GM12892 (cell line): ENCODE data around the gene CDKN2A.

ENCODE experiments used
- POLR2AphosphoS5 ChIP-seq: IDR thresholded peaks from 2 replicates; pipeline ENCODE4 v1.6.1; 2011; ENCODE audit warnings: low read depth, low read length, control low read depth
- TAF1 ChIP-seq: IDR thresholded peaks from 2 replicates; pipeline ENCODE4 v1.6.1; 2011; ENCODE audit warnings: low read depth, mild to moderate bottlenecking, control low read depth, low read length, borderline replicate concordance

GRCh38 chr9:21993893-21994555, at the start of gene CDKN2A:
- TF ChIP-seq TAF1: no peak
- TF ChIP-seq POLR2AphosphoS5: peak; percentile 50; the same call in 1 of the 2 replicates
